ENCODE results near the gene PTPRN2. TPM values are rescaled to one million over a fixed set of nuclear protein-coding genes. Genes with fewer than 3 reads are reported as not detected.

Gene PTPRN2
- total and polyA plus RNA-seq, 2 of the 8 experiments (the other 6 are each of a cell fraction or from before 2014, with no cell fraction given), result 2.6 to 4.5 TPM

- POLR2A ChIA-PET (ENCODE audit: partially characterized antibody), result no interaction called here
- FAIRE-seq, result no peak
- TF ChIP-seq SIRT6 (IDR thresholded peaks at IDR 0.05; ENCODE audit: low read length), result no peak
- TF ChIP-seq POLR2AphosphoS5 (IDR thresholded peaks at IDR 0.05; ENCODE audit: low read depth, low read length), result no peak
- no peak for TF ChIP-seq GABPA (IDR thresholded peaks at IDR 0.05; ENCODE audit: borderline replicate concordance, insufficient read depth, low read length)
- no peak for TF ChIP-seq HDAC2 (IDR thresholded peaks at IDR 0.05; ENCODE audit: borderline replicate concordance in 1 of 2, low read depth in 2 of 2, low read length in 2 of 2)
Observed at GRCh38 chr7:158030566-158030965, 557.1 kb downstream of the PTPRN2 start.

More at GRCh38 chr7:158030566-158030965, 557.1 kb downstream of the PTPRN2 start:
- H3K14ac ChIP-seq (ENCODE audit: insufficient read length), result no peak overlapping the region
- 86% methylated on average over 11 of the region's 11 CpGs; no CpG with 5 or more reads in 1 of the 2 experiments for WGBS, 2 experiments (ENCODE audit: extremely low coverage in 1 of 2, insufficient coverage in 1 of 2, insufficient read length in 1 of 2, insufficient replicate concordance in 2 of 2, low coverage in 1 of 2, low lambda C conversion rate in 2 of 2, missing lambda C conversion rate in 1 of 2)
- no peak overlapping the region for H2BK12ac ChIP-seq (ENCODE audit: low read depth, low read length)
- no peaks in the 10 kb centered on the region for H3K36me3 ChIP-seq (ENCODE audit: control insufficient read depth in 2 of 4, insufficient read depth in 4 of 4, low read length in 3 of 4)
- H3K18ac ChIP-seq (ENCODE audit: extremely low read depth, low read length), result no peak overlapping the region
- H2AK5ac ChIP-seq (ENCODE audit: low read depth, low read length), result no peak overlapping the region
- no peak overlapping the region for H2BK15ac ChIP-seq (ENCODE audit: low read length)
- no peak overlapping the region for H2BK120ac ChIP-seq (replicated peaks; ENCODE audit: low read depth, low read length)
- no peaks in the 10 kb centered on the region for H3K79me1 ChIP-seq (ENCODE audit: low read depth, low read length)
- H4K8ac ChIP-seq (ENCODE audit: extremely low read depth, insufficient read depth, low read length), result peak overlapping the region; percentile 71; the same call in 1 of the 2 replicates
- H3K79me2 ChIP-seq (ENCODE audit: control insufficient read depth in 1 of 2, insufficient read depth in 2 of 2, low read length in 2 of 2), result no peaks in the 10 kb centered on the region
- no peaks in the 10 kb centered on the region; a peak in 1 of 7 replicates for H3K4me1 ChIP-seq (replicated peaks in 1 of 4; ENCODE audit: control insufficient read depth in 3 of 4, insufficient read depth in 4 of 4, low read length in 3 of 4)
- H3K23me2 ChIP-seq (ENCODE audit: low read depth, low read length), result no peaks in the 10 kb centered on the region
- H3K27ac ChIP-seq (ENCODE audit: low read depth, low read length), result no peak overlapping the region
- no peak overlapping the region for H2BK5ac ChIP-seq (ENCODE audit: low read depth, low read length)
- H4K91ac ChIP-seq (replicated peaks; ENCODE audit: insufficient read length, low read length), result no peak overlapping the region
- H2AFZ ChIP-seq (ENCODE audit: low read length), result no peak overlapping the region
- no peak for DNase-seq (ENCODE audit: low read depth in 1 of 2, low spot score in 2 of 2)
- no peak overlapping the region for H3K9ac ChIP-seq (replicated peaks in 1 of 4; ENCODE audit: extremely low read depth in 1 of 4, low read depth in 3 of 4, low read length in 3 of 4)
- no peak overlapping the region for H3K4me3 ChIP-seq (ENCODE audit: extremely low read depth in 1 of 4, insufficient read depth in 2 of 4, low read depth in 3 of 4, low read length in 4 of 4)
- H3K4me2 ChIP-seq (ENCODE audit: insufficient read depth in 1 of 2, low read depth in 2 of 2, low read length in 2 of 2), result no peak overlapping the region
- no peaks in the 10 kb centered on the region for H3K27me3 ChIP-seq (replicated peaks in 1 of 4; ENCODE audit: control insufficient read depth in 3 of 4, extremely low read depth in 1 of 4, insufficient read depth in 3 of 4, low read length in 3 of 4)
- peaks cover 17 to 19% of the 10 kb centered on the region in 2 experiments for H3K9me3 ChIP-seq (ENCODE audit: insufficient read depth in 2 of 2, low read depth in 1 of 2, low read length in 1 of 2)
- CTCF ChIA-PET (ENCODE audit: partially characterized antibody), result interaction anchor here (1.0 kb wide), 1 partner anchor 324 kb away, joined by 3 read pairs; no protein-coding TSS in a partner anchor
- peaks cover 0 to 2% of the 10 kb centered on the region in 2 experiments for H4K20me1 ChIP-seq (replicated peaks in 1 of 2; ENCODE audit: control insufficient read depth in 1 of 2, insufficient read depth in 2 of 2, low read length in 2 of 2)
- H4K5ac ChIP-seq (ENCODE audit: insufficient read length, low read depth, low read length), result no peak overlapping the region
- H3K23ac ChIP-seq (ENCODE audit: insufficient read length), result no peak overlapping the region
- no peak overlapping the region for H3K4ac ChIP-seq (replicated peaks; ENCODE audit: insufficient read length, low read depth, low read length)
- H2BK20ac ChIP-seq (ENCODE audit: low read length), result no peak overlapping the region
- no peak overlapping the region for H3K56ac ChIP-seq (replicated peaks; ENCODE audit: insufficient read length, low read depth, low read length)

Measured in H1 (cell line).